Stomach (tissue), 9 donors: ENCODE measurements around the gene ADTRP. TPM values are rescaled to one million over a fixed set of nuclear protein-coding genes. Genes with fewer than 3 reads are reported as not detected.

Source experiments
- DNase-seq, 2 donors: peaks; one replicate each; pipeline versions ENCODE4 v3.0.0 to v3.0.0-alpha.2; 2013 to 2019
- H3K27ac ChIP-seq, 5 donors: fragments of 200-600 bp in 4 of 5; sonication (generic) in 4 of 5; one replicate each; pipeline ENCODE4 v1.5.1; 2013 to 2019; ENCODE audit warnings: mild to moderate bottlenecking in 1 of 5, moderate library complexity in 1 of 5
- H3K27me3 ChIP-seq, 3 donors: fragments of 200-600 bp; sonication (generic); one replicate each; pipeline ENCODE4 v1.5.1; 2017 to 2019; ENCODE audit warnings: mixed run types in 1 of 3
- H3K36me3 ChIP-seq, 4 donors: fragments of 200-600 bp; sonication (generic); 1 replicate in 3 of 4; 2 replicates in 1 of 4; pipeline ENCODE4 v1.5.1; 2016 to 2019
- H3K4me1 ChIP-seq, 4 donors: fragments of 200-600 bp; sonication (generic); one replicate each; pipeline ENCODE4 v1.5.1; 2016 to 2019
- H3K4me3 ChIP-seq, 4 donors: fragments of 200-600 bp; sonication (generic) in 3 of 4; one replicate each; pipeline ENCODE4 v1.5.1; 2016 to 2019; ENCODE audit warnings: mild to moderate bottlenecking in 1 of 4
- H3K9me3 ChIP-seq, 4 donors: fragments of 200-600 bp; sonication (generic); one replicate each; pipeline ENCODE4 v1.5.1; 2016 to 2019
- CTCF ChIP-seq, 7 experiments: fragments of 450-650 bp in 4 of 7; fragments of 200-600 bp in 3 of 7; sonication (generic) in 3 of 7; IDR thresholded peaks; one replicate each; pipeline ENCODE4 v1.5.1; 2016 to 2019; ENCODE audit warnings: antibody characterized with exemption in 7 of 7, control low read depth in 2 of 7, mild to moderate bottlenecking in 1 of 7
- EP300 ChIP-seq: sonication (generic); formaldehyde crosslinking; IDR thresholded peaks from one replicate; pipeline ENCODE4 v1.6.1; 2017; ENCODE audit warnings: antibody characterized with exemption
- POLR2A ChIP-seq, 4 donors: fragments of 450-650 bp; IDR thresholded peaks; one replicate each; pipeline ENCODE4 v1.6.1; 2016; ENCODE audit warnings: antibody characterized with exemption in 4 of 4, control low read depth in 2 of 4, mild to moderate bottlenecking in 1 of 4, moderate library complexity in 1 of 4
- POLR2AphosphoS5 ChIP-seq, 3 donors: sonication (generic); formaldehyde crosslinking; IDR thresholded peaks; one replicate each; pipeline ENCODE4 v1.6.1; 2016; ENCODE audit warnings: antibody characterized with exemption in 3 of 3
- WGBS, 5 donors: extraction: QIAGEN DNeasy Blood & Tissue Kit in 3 of 5; methylation state at CpG; one replicate each; pipeline versions ENCODE4 v1.1.5 to v1.1.7; 2013 to 2018; 5-methylcytosine and 5-hydroxymethylcytosine counted together
- intact Hi-C: fragments of 100-400 bp; cut with DNase I; formaldehyde crosslinking; loops from one replicate; pipeline ENCODE4 v1.15.1; 2023; ENCODE audit warnings: low total_unique reads
- polyA plus RNA-seq, 3 donors: library from polyadenylated mRNA; stranded (reverse); fragments of 200-250 nt; gene quantifications; one replicate each; pipeline ENCODE4 v1.2.3, GENCODE V29; 2013
- total RNA-seq, 5 donors: library from RNA; depleted of rRNA; stranded (reverse); fragments of >200 nt; gene quantifications; one replicate each; pipeline versions ENCODE4 v1.1.0 to v1.2.3, GENCODE V29; 2014 to 2016
- donor health status: healthy with polysubstance abuse.
- donor health status: Bipolar disorder and iron deficiency.
- donor health status: healthy.

The ADTRP gene
- total and polyA plus RNA-seq, 8 donors, result 3.9 to 63.6 (median 20.8) TPM

GRCh38 chr6:11766043-11766442 lies 12.6 kb downstream of the ADTRP start:
- WGBS, 5 donors, result 56 to 74% (median 68%) methylated on average over 2 of the region's 2 CpGs
- TF ChIP-seq CTCF (IDR thresholded peaks at IDR 0.05), result no peak
- TF ChIP-seq EP300, result no peak
- no peak for TF ChIP-seq POLR2A (IDR thresholded peaks at IDR 0.05)
- no peak for TF ChIP-seq POLR2AphosphoS5 (IDR thresholded peaks at IDR 0.05)
- peaks cover 50 to 95% (median 67%) of the 10 kb centered on the region in 4 donors for H3K4me1 ChIP-seq
- H3K4me3 ChIP-seq, result no peak overlapping the region
- intact Hi-C loops, result no loop called here
- H3K27me3 ChIP-seq, result no peaks in the 10 kb centered on the region
- peak overlapping the region in 3 of 5 donors; percentile 43 to 89 (median 55) for H3K27ac ChIP-seq
- no peaks in the 10 kb centered on the region for H3K36me3 ChIP-seq
- no peak for DNase-seq
- H3K9me3 ChIP-seq, result no peaks in the 10 kb centered on the region

- Histone ChIP-seq H3K27ac (peak overlapping the region in 3 of 5 donors; percentile 51 to 89 (median 75)), H3K4me3 (no peak overlapping the region), H3K36me3 (no peaks in the 10 kb centered on the region), H3K4me1 (peaks cover 32 to 90% (median 63%) of the 10 kb centered on the region in 4 donors), H3K9me3 (no peaks in the 10 kb centered on the region), H3K27me3 (no peaks in the 10 kb centered on the region)
- 90 to 97% (median 94%) methylated on average over 1 of the region's 1 CpG for WGBS, 5 donors
- intact Hi-C loops, result no loop called here
- no peak for DNase-seq
- no peak for TF ChIP-seq CTCF (IDR thresholded peaks at IDR 0.05)
These were observed 14.4 kb downstream of the ADTRP start for GRCh38 chr6:11764250-11764604.

- Histone ChIP-seq H3K27me3 (no peaks in the 10 kb centered on the region), H3K9me3 (no peaks in the 10 kb centered on the region), H3K4me1 (peaks cover 28 to 84% (median 60%) of the 10 kb centered on the region in 4 donors), H3K4me3 (no peak overlapping the region), H3K36me3 (no peaks in the 10 kb centered on the region), H3K27ac (peak overlapping the region; percentile 51 to 89 (median 75))
- peak in 2 of 3 donors; percentile 28 to 69 for TF ChIP-seq POLR2AphosphoS5 (IDR thresholded peaks at IDR 0.05)
- TF ChIP-seq EP300, result peak; percentile 40
- no peak for TF ChIP-seq POLR2A (IDR thresholded peaks at IDR 0.05)
- WGBS, 5 donors, result 72 to 83% (median 77%) methylated on average over 4 of the region's 4 CpGs
- no peak for DNase-seq
- intact Hi-C loops, result no loop called here
These were observed 14.9 kb downstream of the ADTRP start for GRCh38 chr6:11763460-11764249.

- WGBS, 5 donors, result 43 to 55% (median 49%) methylated on average over 4 of the region's 4 CpGs
- DNase-seq, result no peak
- Histone ChIP-seq H3K27me3 (no peaks in the 10 kb centered on the region), H3K4me1 (peaks cover 25 to 77% (median 54%) of the 10 kb centered on the region in 4 donors), H3K27ac (peak overlapping the region; percentile 51 to 89 (median 75)), H3K4me3 (no peak overlapping the region), H3K9me3 (no peaks in the 10 kb centered on the region), H3K36me3 (no peaks in the 10 kb centered on the region)
- intact Hi-C loops, result no loop called here
- TF ChIP-seq POLR2A (IDR thresholded peaks at IDR 0.05) (no peak), POLR2AphosphoS5 (IDR thresholded peaks at IDR 0.05) (no peak), CTCF (IDR thresholded peaks at IDR 0.05) (no peak), EP300 (no peak)
These were observed 15.7 kb downstream of the ADTRP start for GRCh38 chr6:11762794-11763459.
